ENCODE results near the gene OR4F15.

OR4F15 gene

GRCh38 chr15:101827257-101827656, 15.3 kb downstream of the OR4F15 start:
- peaks cover 31% of the 10 kb centered on the region for H3K27me3 Mint-ChIP-seq
- H3K27ac Mint-ChIP-seq: no peak overlapping the region
- no peak overlapping the region for H3K4me3 Mint-ChIP-seq
- no peaks in the 10 kb centered on the region for H3K36me3 Mint-ChIP-seq
- no peaks in the 10 kb centered on the region for H3K4me1 Mint-ChIP-seq
- H3K9me3 Mint-ChIP-seq: no peaks in the 10 kb centered on the region

GRCh38 chr15:101828774-101829173, 16.8 kb downstream of the OR4F15 start:
- peaks cover 1% of the 10 kb centered on the region for H3K36me3 Mint-ChIP-seq
- H3K4me1 Mint-ChIP-seq: no peaks in the 10 kb centered on the region
- H3K9me3 Mint-ChIP-seq: no peaks in the 10 kb centered on the region
- no peak overlapping the region for H3K4me3 Mint-ChIP-seq
- no peak overlapping the region for H3K27ac Mint-ChIP-seq
- peaks cover 24% of the 10 kb centered on the region for H3K27me3 Mint-ChIP-seq

DNA sequence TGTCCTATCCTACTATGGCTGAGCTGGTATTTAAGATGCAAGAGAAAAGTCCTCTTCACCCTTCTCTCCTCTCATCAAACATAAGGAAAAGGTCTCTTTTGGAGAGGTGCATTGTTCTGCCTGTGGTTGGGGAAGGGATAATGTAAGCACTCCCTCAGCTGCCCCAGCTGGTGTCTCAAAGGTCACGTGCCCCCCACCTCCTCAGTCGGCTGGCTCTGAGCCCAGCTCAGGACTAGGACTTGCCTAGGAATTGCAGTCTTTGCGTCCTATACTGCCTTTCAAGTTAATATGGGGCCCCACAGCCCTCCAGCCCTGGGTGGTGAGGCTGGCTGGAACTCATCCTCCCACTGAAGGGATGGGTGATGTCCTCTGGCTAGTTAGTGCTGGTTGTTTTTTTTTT, 29.7 kb downstream of the OR4F15 start:
- H3K9me3 Mint-ChIP-seq: no peaks in the 10 kb centered on the region
- no peak overlapping the region for H3K4me3 Mint-ChIP-seq
- no peaks in the 10 kb centered on the region for H3K36me3 Mint-ChIP-seq
- peaks cover 15% of the 10 kb centered on the region for H3K27me3 Mint-ChIP-seq
- no peaks in the 10 kb centered on the region for H3K4me1 Mint-ChIP-seq
- H3K27ac Mint-ChIP-seq: no peak overlapping the region

DNA sequence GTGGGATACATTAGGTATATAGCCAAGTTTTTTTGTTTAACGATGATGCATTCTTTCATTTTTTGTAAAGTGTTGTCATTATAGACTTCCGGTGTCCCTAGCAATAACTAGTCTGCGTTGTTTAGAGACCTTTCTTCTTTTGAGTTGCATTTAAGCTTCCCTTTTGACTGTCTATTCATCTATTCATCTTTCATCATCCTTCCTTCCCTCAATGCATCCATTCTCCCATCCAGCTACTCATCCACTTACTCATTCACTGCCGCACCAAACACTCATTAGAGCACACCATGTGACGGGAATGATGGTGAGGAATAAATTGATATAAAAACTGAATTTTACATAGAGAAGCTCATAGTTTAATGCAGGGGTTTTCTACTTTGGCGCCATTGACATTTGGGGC, 32.9 kb downstream of the OR4F15 start:
- Mint-ChIP-seq H3K4me3 (no peak overlapping the region), H3K27ac (no peak overlapping the region), H3K27me3 (peaks cover 17% of the 10 kb centered on the region), H3K36me3 (no peaks in the 10 kb centered on the region), H3K9me3 (no peaks in the 10 kb centered on the region), H3K4me1 (no peaks in the 10 kb centered on the region)

GRCh38 chr15:101852356-101852755, 40.4 kb downstream of the OR4F15 start:
- Mint-ChIP-seq H3K4me3 (no peak overlapping the region), H3K4me1 (no peaks in the 10 kb centered on the region), H3K9me3 (no peaks in the 10 kb centered on the region), H3K27ac (no peak overlapping the region), H3K27me3 (peaks cover 19% of the 10 kb centered on the region), H3K36me3 (no peaks in the 10 kb centered on the region)
